GM12801 (cell line): ENCODE measurements around the gene AVP.

ENCODE experiments used
- CTCF ChIP-seq: IDR thresholded peaks from one replicate; pipeline ENCODE4 v1.5.1; 2011; ENCODE audit warnings: control low read depth; ENCODE audit not compliant: insufficient read length; ENCODE audit errors: extremely low read depth

Gene AVP

GRCh38 chr20:3093861-3094361 lies 9.4 kb upstream of the AVP start:
- no peak for TF ChIP-seq CTCF

DNA sequence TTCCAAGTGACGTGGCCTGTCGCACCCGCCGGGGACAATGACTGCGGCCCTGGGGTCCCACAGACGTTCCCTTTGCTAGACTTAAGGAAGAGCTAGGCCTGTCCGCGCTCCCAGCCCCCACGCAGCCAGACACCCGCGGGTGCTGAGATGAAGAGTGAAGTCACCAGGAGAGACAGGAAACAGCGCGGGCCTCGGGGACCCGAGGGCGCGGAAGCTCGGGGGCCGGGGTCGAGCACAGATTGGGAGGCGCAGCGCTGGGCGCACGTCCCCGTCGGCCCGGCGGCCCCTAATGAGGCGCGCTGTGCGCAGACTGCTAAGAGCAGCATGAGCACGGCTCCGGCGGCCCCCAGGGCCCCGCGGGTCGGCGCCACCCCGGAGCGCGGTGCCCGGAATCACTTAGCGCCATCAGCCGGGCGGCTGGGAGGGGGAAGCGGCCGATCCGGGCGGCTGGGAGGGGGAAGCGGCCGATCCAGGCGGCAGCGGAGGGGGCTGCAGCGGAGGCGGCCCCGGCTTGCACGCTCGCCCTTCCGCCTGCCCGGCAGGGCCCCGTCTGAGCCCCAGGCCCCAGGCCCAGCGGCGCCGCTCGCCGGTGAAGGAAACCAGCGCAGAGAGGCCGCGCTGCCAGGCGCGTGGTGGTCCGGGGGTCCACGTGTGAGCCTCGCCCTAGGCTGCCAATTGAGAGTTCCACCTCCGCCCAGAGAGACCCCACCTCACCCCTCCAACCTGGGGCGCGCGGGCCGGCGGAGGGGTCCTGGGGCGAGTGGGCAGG lies 8.3 kb upstream of the AVP start:
- TF ChIP-seq CTCF, result no peak

- no peak for TF ChIP-seq CTCF
Observed at GRCh38 chr20:3090565-3090964, 6.0 kb upstream of the AVP start.

- TF ChIP-seq CTCF, result no peak
Observed at GRCh38 chr20:3088031-3088430, 3.5 kb upstream of the AVP start.

GRCh38 chr20:3085571-3086072 lies 1.1 kb upstream of the AVP start:
- no peak for TF ChIP-seq CTCF

DNA sequence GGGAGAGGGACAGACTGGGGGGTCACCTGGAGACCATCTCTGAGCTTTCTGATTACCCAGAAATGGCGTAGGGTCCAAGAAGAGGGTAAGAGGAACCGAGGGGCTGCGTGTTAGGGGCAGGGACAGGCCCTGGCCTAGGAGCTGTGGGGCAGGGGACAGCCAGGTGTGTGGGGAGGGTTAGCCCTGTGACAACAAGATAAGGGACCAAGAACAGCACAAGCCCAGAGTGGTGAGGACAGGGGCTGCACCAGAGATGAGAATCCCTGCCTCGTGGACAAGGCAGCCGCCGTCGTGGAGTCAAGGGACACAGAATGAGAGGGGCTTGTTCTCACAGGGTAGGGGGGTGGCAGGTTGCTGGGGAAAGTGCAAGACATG lies 449 bp upstream of the AVP start:
- no peak for TF ChIP-seq CTCF

DNA sequence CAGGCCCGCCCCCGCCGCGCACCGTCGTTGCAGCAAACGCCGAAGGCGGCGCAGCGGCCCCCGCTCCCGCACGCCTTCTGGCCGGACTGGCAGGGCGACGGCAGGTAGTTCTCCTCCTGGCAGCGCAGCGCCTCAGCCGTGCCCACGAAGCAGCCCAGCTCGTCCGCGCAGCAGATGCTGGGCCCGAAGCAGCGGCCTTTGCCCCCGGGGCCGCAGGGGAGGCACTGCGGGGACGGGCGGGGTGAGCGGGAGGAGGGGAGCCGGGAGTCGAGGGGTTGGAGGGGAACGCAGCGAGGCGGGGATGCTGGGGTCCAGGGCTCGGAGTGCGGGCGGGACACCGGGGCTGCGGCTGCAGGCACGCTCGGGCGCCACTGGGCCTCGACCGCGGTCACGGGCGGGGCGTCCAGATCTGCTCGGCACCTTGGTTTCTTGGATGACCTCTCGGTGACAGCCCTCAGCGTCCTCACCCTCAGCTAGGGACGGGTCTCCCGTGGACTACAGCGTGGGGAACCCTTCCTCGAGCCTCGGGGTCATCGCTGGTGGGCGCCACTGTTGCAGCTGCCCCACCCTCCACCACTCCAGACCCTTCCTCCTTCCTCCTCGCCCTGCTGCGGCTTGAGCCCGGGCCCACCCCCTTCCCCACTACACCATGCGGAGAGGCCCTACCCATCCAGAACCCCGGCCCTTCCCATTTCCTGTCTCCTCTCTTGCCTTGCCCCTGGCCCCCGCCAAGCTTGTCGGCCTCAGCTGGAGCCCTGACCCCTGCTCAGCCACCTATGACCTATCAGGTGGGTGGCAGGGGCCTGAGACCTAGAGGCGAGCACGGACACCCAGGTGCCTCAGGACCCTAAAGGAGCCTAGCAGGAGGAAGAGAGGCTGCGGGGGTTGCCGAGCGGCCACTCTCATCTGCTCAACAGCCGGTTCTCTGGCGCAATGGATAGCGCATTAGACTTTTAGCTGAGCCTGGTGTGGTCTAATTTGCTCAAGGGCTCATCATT lies 1.3 kb downstream of the AVP start:
- no peak for TF ChIP-seq CTCF
